ENCODE results near the gene MS4A5.

DNA sequence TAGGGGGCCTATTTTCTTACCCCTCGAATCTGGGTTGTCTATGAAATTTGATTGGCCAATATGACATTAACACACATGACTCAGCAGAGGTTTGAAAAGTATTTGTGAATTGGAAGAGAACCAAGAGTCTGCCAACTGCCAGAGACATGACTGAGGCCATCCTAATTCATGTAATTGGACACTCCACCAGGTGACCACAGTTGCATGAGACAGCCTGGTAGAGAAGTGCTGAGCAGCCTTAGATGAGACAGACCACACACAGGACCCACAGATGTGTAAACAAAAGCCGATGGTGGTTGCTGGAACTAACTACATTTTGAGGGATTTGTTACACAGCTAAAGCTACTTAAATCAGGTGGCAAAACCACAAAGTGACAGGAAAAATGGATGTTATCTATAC, 855 bp upstream of the MS4A5 start:
- TF ChIP-seq, protein P1, sequence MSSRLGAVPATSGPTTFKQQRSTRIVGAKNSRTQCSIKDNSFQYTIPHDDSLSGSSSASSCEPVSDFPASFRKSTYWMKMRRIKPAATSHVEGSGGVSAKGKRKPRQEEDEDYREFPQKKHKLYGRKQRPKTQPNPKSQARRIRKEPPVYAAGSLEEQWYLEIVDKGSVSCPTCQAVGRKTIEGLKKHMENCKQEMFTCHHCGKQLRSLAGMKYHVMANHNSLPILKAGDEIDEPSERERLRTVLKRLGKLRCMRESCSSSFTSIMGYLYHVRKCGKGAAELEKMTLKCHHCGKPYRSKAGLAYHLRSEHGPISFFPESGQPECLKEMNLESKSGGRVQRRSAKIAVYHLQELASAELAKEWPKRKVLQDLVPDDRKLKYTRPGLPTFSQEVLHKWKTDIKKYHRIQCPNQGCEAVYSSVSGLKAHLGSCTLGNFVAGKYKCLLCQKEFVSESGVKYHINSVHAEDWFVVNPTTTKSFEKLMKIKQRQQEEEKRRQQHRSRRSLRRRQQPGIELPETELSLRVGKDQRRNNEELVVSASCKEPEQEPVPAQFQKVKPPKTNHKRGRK (CRISPR knock-in tag; IDR thresholded peaks at IDR 0.05; ENCODE audit: borderline replicate concordance) = no peak
- TF ChIP-seq, protein P2, sequence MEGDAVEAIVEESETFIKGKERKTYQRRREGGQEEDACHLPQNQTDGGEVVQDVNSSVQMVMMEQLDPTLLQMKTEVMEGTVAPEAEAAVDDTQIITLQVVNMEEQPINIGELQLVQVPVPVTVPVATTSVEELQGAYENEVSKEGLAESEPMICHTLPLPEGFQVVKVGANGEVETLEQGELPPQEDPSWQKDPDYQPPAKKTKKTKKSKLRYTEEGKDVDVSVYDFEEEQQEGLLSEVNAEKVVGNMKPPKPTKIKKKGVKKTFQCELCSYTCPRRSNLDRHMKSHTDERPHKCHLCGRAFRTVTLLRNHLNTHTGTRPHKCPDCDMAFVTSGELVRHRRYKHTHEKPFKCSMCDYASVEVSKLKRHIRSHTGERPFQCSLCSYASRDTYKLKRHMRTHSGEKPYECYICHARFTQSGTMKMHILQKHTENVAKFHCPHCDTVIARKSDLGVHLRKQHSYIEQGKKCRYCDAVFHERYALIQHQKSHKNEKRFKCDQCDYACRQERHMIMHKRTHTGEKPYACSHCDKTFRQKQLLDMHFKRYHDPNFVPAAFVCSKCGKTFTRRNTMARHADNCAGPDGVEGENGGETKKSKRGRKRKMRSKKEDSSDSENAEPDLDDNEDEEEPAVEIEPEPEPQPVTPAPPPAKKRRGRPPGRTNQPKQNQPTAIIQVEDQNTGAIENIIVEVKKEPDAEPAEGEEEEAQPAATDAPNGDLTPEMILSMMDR (IDR thresholded peaks at IDR 0.05) = no peak
- TF ChIP-seq HMGA2 (CRISPR knock-in tag; IDR thresholded peaks at IDR 0.05) (no peak), RELA (CRISPR knock-in tag; IDR thresholded peaks at IDR 0.05; ENCODE audit: borderline replicate concordance) (no peak), SP1 (CRISPR knock-in tag; conservative IDR thresholded peaks at IDR 0.05) (no peak), ELF4 (CRISPR knock-in tag; IDR thresholded peaks at IDR 0.05; ENCODE audit: low read depth) (no peak)
- TF ChIP-seq, protein P3, sequence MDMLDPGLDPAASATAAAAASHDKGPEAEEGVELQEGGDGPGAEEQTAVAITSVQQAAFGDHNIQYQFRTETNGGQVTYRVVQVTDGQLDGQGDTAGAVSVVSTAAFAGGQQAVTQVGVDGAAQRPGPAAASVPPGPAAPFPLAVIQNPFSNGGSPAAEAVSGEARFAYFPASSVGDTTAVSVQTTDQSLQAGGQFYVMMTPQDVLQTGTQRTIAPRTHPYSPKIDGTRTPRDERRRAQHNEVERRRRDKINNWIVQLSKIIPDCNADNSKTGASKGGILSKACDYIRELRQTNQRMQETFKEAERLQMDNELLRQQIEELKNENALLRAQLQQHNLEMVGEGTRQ (CRISPR knock-in tag; IDR thresholded peaks at IDR 0.05) = no peak
- TF ChIP-seq, protein P4, sequence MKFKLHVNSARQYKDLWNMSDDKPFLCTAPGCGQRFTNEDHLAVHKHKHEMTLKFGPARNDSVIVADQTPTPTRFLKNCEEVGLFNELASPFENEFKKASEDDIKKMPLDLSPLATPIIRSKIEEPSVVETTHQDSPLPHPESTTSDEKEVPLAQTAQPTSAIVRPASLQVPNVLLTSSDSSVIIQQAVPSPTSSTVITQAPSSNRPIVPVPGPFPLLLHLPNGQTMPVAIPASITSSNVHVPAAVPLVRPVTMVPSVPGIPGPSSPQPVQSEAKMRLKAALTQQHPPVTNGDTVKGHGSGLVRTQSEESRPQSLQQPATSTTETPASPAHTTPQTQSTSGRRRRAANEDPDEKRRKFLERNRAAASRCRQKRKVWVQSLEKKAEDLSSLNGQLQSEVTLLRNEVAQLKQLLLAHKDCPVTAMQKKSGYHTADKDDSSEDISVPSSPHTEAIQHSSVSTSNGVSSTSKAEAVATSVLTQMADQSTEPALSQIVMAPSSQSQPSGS (CRISPR knock-in tag; IDR thresholded peaks at IDR 0.05; ENCODE audit: borderline replicate concordance, low read depth) = no peak
- TF ChIP-seq, protein P5, sequence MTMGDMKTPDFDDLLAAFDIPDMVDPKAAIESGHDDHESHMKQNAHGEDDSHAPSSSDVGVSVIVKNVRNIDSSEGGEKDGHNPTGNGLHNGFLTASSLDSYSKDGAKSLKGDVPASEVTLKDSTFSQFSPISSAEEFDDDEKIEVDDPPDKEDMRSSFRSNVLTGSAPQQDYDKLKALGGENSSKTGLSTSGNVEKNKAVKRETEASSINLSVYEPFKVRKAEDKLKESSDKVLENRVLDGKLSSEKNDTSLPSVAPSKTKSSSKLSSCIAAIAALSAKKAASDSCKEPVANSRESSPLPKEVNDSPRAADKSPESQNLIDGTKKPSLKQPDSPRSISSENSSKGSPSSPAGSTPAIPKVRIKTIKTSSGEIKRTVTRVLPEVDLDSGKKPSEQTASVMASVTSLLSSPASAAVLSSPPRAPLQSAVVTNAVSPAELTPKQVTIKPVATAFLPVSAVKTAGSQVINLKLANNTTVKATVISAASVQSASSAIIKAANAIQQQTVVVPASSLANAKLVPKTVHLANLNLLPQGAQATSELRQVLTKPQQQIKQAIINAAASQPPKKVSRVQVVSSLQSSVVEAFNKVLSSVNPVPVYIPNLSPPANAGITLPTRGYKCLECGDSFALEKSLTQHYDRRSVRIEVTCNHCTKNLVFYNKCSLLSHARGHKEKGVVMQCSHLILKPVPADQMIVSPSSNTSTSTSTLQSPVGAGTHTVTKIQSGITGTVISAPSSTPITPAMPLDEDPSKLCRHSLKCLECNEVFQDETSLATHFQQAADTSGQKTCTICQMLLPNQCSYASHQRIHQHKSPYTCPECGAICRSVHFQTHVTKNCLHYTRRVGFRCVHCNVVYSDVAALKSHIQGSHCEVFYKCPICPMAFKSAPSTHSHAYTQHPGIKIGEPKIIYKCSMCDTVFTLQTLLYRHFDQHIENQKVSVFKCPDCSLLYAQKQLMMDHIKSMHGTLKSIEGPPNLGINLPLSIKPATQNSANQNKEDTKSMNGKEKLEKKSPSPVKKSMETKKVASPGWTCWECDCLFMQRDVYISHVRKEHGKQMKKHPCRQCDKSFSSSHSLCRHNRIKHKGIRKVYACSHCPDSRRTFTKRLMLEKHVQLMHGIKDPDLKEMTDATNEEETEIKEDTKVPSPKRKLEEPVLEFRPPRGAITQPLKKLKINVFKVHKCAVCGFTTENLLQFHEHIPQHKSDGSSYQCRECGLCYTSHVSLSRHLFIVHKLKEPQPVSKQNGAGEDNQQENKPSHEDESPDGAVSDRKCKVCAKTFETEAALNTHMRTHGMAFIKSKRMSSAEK (CRISPR knock-in tag; IDR thresholded peaks at IDR 0.05; ENCODE audit: borderline replicate concordance) = no peak
- TF ChIP-seq, protein P6, sequence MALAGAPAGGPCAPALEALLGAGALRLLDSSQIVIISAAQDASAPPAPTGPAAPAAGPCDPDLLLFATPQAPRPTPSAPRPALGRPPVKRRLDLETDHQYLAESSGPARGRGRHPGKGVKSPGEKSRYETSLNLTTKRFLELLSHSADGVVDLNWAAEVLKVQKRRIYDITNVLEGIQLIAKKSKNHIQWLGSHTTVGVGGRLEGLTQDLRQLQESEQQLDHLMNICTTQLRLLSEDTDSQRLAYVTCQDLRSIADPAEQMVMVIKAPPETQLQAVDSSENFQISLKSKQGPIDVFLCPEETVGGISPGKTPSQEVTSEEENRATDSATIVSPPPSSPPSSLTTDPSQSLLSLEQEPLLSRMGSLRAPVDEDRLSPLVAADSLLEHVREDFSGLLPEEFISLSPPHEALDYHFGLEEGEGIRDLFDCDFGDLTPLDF (CRISPR knock-in tag; IDR thresholded peaks at IDR 0.05) = no peak

All from WTC11 (cell line).